IMR-90 (cell line): Measurements from ENCODE around the gene TBX22. TPM values are rescaled to one million over a fixed set of nuclear protein-coding genes. Genes with fewer than 3 reads are reported as not detected.

ENCODE experiments used
- ATAC-seq: fragments of 200-7000 bp; cut with Tn5 transposase; 2 replicates; pipeline ENCODE4 v1.9.1; 2020; ENCODE audit warnings: low read depth, mild to moderate bottlenecking, moderate library complexity
- BruUV-seq: library from RNA; stranded (reverse); fragments of 400-500 nt; replicated peaks from 2 replicates; lab custom pipeline; 2021; lab: Mats Ljungman, UMichigan
- CTCF ChIA-PET: fragments of 300-600 bp; formaldehyde crosslinking; extraction: SDS; loops from one replicate; lab custom pipeline; 2021; ENCODE audit warnings: antibody characterized with exemption; lab: Yijun Ruan, JAX
- POLR2A ChIA-PET: fragments of 300-600 bp; sonication (Branson Sonifier 250); formaldehyde crosslinking; loops from one replicate; lab custom pipeline; 2022; ENCODE audit warnings: antibody characterized with exemption; ENCODE audit not compliant: unreplicated experiment; lab: Charles Lee
- DNase-seq: peaks from one replicate; pipeline ENCODE4 v3.0.0; 2013
- H2AFZ ChIP-seq: replicated peaks from 2 replicates; pipeline ENCODE3; 2013; ENCODE audit warnings: low read length, mild to moderate bottlenecking; ENCODE audit not compliant: poor library complexity
- H2AK5ac ChIP-seq: 2 replicates; pipeline ENCODE4 v1.6.1; 2013; ENCODE audit warnings: low read depth, low read length, inconsistent platforms
- H2AK9ac ChIP-seq: replicated peaks from 2 replicates; pipeline ENCODE3; 2013; ENCODE audit warnings: mild to moderate bottlenecking, low read depth, low read length, moderate library complexity; ENCODE audit not compliant: poor library complexity
- H2BK120ac ChIP-seq: 2 replicates; pipeline ENCODE4 v1.6.1; 2013; ENCODE audit warnings: low read depth, low read length, inconsistent platforms
- H2BK15ac ChIP-seq: 3 replicates; pipeline ENCODE4 v1.6.1; 2013; ENCODE audit warnings: low read depth, low read length, inconsistent platforms
- H2BK20ac ChIP-seq: 2 replicates; pipeline ENCODE4 v1.6.1; 2013; ENCODE audit warnings: low read depth, mild to moderate bottlenecking, inconsistent platforms, low read length, moderate library complexity
- H2BK5ac ChIP-seq: 2 replicates; pipeline ENCODE4 v1.6.1; 2013; ENCODE audit warnings: mild to moderate bottlenecking, low read depth, low read length, inconsistent platforms; ENCODE audit not compliant: poor library complexity, severe bottlenecking
- H3K14ac ChIP-seq: replicated peaks from 2 replicates; pipeline ENCODE4 v1.6.1; 2013; ENCODE audit warnings: low read depth, low read length, inconsistent platforms
- H3K18ac ChIP-seq: 2 replicates; pipeline ENCODE4 v1.6.1; 2013; ENCODE audit warnings: low read depth, low read length, control low read depth
- H3K23ac ChIP-seq: 2 replicates; pipeline ENCODE4 v1.6.1; 2013; ENCODE audit warnings: low read depth, low read length, inconsistent platforms
- H3K27ac ChIP-seq: 2 replicates; pipeline ENCODE4 v1.5.1; 2013; ENCODE audit warnings: mild to moderate bottlenecking, control low read depth, low read length; ENCODE audit not compliant: insufficient read depth
- H3K27me3 ChIP-seq: 2 replicates; pipeline ENCODE4 v1.6.1; 2013; ENCODE audit warnings: low read length; ENCODE audit not compliant: control insufficient read depth, insufficient read depth
- H3K36me3 ChIP-seq: 2 replicates; pipeline ENCODE4 v1.6.1; 2013; ENCODE audit warnings: low read length, mixed read lengths; ENCODE audit not compliant: control insufficient read depth, insufficient read depth
- H3K4ac ChIP-seq: 2 replicates; pipeline ENCODE4 v1.6.1; 2013; ENCODE audit warnings: low read depth, low read length, inconsistent platforms
- H3K4me1 ChIP-seq: 2 replicates; pipeline ENCODE4 v1.6.1; 2013; ENCODE audit warnings: low read length, mixed read lengths; ENCODE audit not compliant: control insufficient read depth, insufficient read depth
- H3K4me2 ChIP-seq: 2 replicates; pipeline ENCODE4 v1.6.1; 2013; ENCODE audit warnings: low read depth, mild to moderate bottlenecking, control low read depth, low read length, moderate library complexity
- H3K4me3 ChIP-seq: 2 replicates; pipeline ENCODE4 v1.5.1; 2013; ENCODE audit warnings: low read depth, mild to moderate bottlenecking, control low read depth, low read length, moderate library complexity; ENCODE audit not compliant: insufficient read depth
- H3K56ac ChIP-seq: 2 replicates; pipeline ENCODE4 v1.6.1; 2013; ENCODE audit warnings: low read length, inconsistent platforms; ENCODE audit not compliant: insufficient read depth; ENCODE audit errors: extremely low read depth
- H3K79me1 ChIP-seq, 2 experiments: 2 replicates each; pipeline ENCODE4 v1.6.1; 2013; ENCODE audit warnings: low read length in 2 of 2, inconsistent platforms in 1 of 2, low read depth in 1 of 2
- H3K9ac ChIP-seq: 2 replicates; pipeline ENCODE4 v1.6.1; 2013; ENCODE audit warnings: low read depth, low read length, control low read depth
- H3K9me1 ChIP-seq: 2 replicates; pipeline ENCODE4 v1.6.1; 2013; ENCODE audit warnings: low read length, inconsistent platforms; ENCODE audit not compliant: insufficient read depth
- H3K9me3 ChIP-seq: 2 replicates; pipeline ENCODE4 v1.6.1; 2013; ENCODE audit warnings: low read length; ENCODE audit not compliant: control insufficient read depth, insufficient read depth
- H4K20me1 ChIP-seq: 2 replicates; pipeline ENCODE4 v1.6.1; 2013; ENCODE audit warnings: low read length, inconsistent platforms; ENCODE audit not compliant: insufficient read depth
- H4K5ac ChIP-seq: 2 replicates; pipeline ENCODE4 v1.6.1; 2013; ENCODE audit warnings: mild to moderate bottlenecking, low read depth, low read length, control low read depth
- H4K8ac ChIP-seq, 2 experiments: 2 replicates each; pipeline ENCODE4 v1.6.1; 2013; ENCODE audit warnings: low read depth in 2 of 2, low read length in 2 of 2, control low read depth in 1 of 2, inconsistent platforms in 1 of 2
- H4K91ac ChIP-seq: 2 replicates; pipeline ENCODE4 v1.6.1; 2013; ENCODE audit warnings: low read depth, low read length, inconsistent platforms; ENCODE audit not compliant: insufficient read depth
- BHLHE40 ChIP-seq: fragments of 150-350 bp; IDR thresholded peaks from 2 replicates; pipeline ENCODE4 v1.6.1; 2016; ENCODE audit warnings: mild to moderate bottlenecking, low read depth, low read length
- CEBPB ChIP-seq: IDR thresholded peaks from 2 replicates; pipeline ENCODE4 v1.6.1; 2012; ENCODE audit warnings: low read depth, low read length, improper control_type of control experiment
- CHD1 ChIP-seq: IDR thresholded peaks from 2 replicates; pipeline ENCODE4 v1.6.1; 2012; ENCODE audit warnings: low read depth, low read length, improper control_type of control experiment
- CTCF ChIP-seq: conservative IDR thresholded peaks from 2 replicates; pipeline ENCODE4 v1.5.1; 2012; ENCODE audit warnings: mild to moderate bottlenecking, low read depth, low read length, improper control_type of control experiment
- ELK1 ChIP-seq: fragments of 150-350 bp; IDR thresholded peaks from 2 replicates; pipeline ENCODE4 v1.6.1; 2016; ENCODE audit warnings: low read depth, mild to moderate bottlenecking, low read length, moderate library complexity, borderline replicate concordance
- FOS ChIP-seq: fragments of 150-350 bp; IDR thresholded peaks from 2 replicates; pipeline ENCODE4 v1.6.1; 2016; ENCODE audit warnings: low read depth, low read length
- MAFK ChIP-seq: IDR thresholded peaks from 2 replicates; pipeline ENCODE4 v1.6.1; 2012; ENCODE audit warnings: low read depth, low read length, improper control_type of control experiment
- MAZ ChIP-seq: IDR thresholded peaks from 2 replicates; pipeline ENCODE4 v1.6.1; 2012; ENCODE audit warnings: low read depth, mild to moderate bottlenecking, low read length, improper control_type of control experiment, moderate library complexity, borderline replicate concordance
- MXI1 ChIP-seq: IDR thresholded peaks from 2 replicates; pipeline ENCODE4 v1.6.1; 2012; ENCODE audit warnings: low read depth, mild to moderate bottlenecking, low read length, moderate library complexity, borderline replicate concordance
- NFE2L2 ChIP-seq: fragments of 150-350 bp; IDR thresholded peaks from 2 replicates; pipeline ENCODE4 v1.6.1; 2016; ENCODE audit warnings: low read depth, mild to moderate bottlenecking, low read length
- POLR2A ChIP-seq: IDR thresholded peaks from 2 replicates; pipeline ENCODE4 v1.6.1; 2012; ENCODE audit warnings: mild to moderate bottlenecking, low read depth, low read length
- RAD21 ChIP-seq: IDR thresholded peaks from 2 replicates; pipeline ENCODE4 v1.6.1; 2012; ENCODE audit warnings: low read length, improper control_type of control experiment
- RCOR1 ChIP-seq: IDR thresholded peaks from 2 replicates; pipeline ENCODE4 v1.6.1; 2012; ENCODE audit warnings: mild to moderate bottlenecking, low read length, improper control_type of control experiment; ENCODE audit not compliant: insufficient replicate concordance
- RFX5 ChIP-seq: IDR thresholded peaks from 2 replicates; pipeline ENCODE4 v1.8.0; 2012; ENCODE audit warnings: low read depth, mild to moderate bottlenecking, low read length, moderate library complexity
- SMC3 ChIP-seq: fragments of 150-350 bp; IDR thresholded peaks from 2 replicates; pipeline ENCODE4 v1.6.1; 2016; ENCODE audit warnings: low read depth, mild to moderate bottlenecking, antibody characterized with exemption, low read length, moderate library complexity
- USF2 ChIP-seq: fragments of 150-350 bp; IDR thresholded peaks from 2 replicates; pipeline ENCODE4 v1.6.1; 2017; ENCODE audit warnings: mild to moderate bottlenecking, antibody characterized with exemption, low read length, low read depth
- WGBS, 2 experiments: methylation state at CpG; one replicate each; pipeline versions ENCODE4 v1.1.5 to v1.1.7; 2013; ENCODE audit warnings: missing lambda C conversion rate in 2 of 2; ENCODE audit not compliant: insufficient read length in 1 of 2; ENCODE audit errors: extremely low coverage in 2 of 2; 5-methylcytosine and 5-hydroxymethylcytosine counted together
- dilution Hi-C: fragments of 300-500 bp; cut with HindIII; formaldehyde crosslinking; loops from one replicate; pipeline ENCODE4 v1.14.3; 2018; ENCODE audit warnings: low sequenced_read_pairs; ENCODE audit not compliant: unreplicated experiment
- in situ Hi-C: fragments of 300-500 bp; cut with MboI; formaldehyde crosslinking; loops from 3 replicates; pipeline ENCODE4 v1.14.3; 2019; ENCODE audit warnings: low sequenced_read_pairs, inconsistent platforms, mixed read lengths
- intact Hi-C: fragments of 100-400 bp; cut with micrococcal nuclease; formaldehyde crosslinking; loops from 2 replicates; pipeline ENCODE4 v1.10.0; 2022
- polyA plus RNA-seq, 3 experiments: library from polyadenylated mRNA; depleted of rRNA; stranded (reverse); fragments of >200 nt; gene quantifications; 2 replicates each; pipeline ENCODE4 v1.2.3, GENCODE V29; 2012; ENCODE audit warnings: low replicate concordance in 1 of 3
- total RNA-seq: library from RNA; depleted of rRNA; stranded (reverse); fragments of >200 nt; gene quantifications from 2 replicates; pipeline ENCODE4 v1.2.3, GENCODE V29; 2012

TBX22 gene
- total and polyA plus RNA-seq, 2 of the 4 experiments (the other 2 are of a cell fraction), result not detected

GRCh38 chrX:80011522-80011921, 3.0 kb upstream of the TBX22 start:
- no peaks in the 10 kb centered on the region for H3K79me1 ChIP-seq
- H3K4ac ChIP-seq, result no peak overlapping the region
- no TSS peak for BruUV-seq
- ChIA-PET CTCF (no interaction called here), POLR2A (no interaction called here)
- dilution Hi-C loops (no loop called here), in situ Hi-C loops (no loop called here), intact Hi-C loops (no loop called here)
- H2BK20ac ChIP-seq, result no peak overlapping the region
- no peak overlapping the region for H2AK9ac ChIP-seq
- no peak overlapping the region for H2BK5ac ChIP-seq
- no peaks in the 10 kb centered on the region; the same call in 1 of the 2 replicates for H3K27me3 ChIP-seq
- no peaks in the 10 kb centered on the region; the same call in 1 of the 2 replicates for H3K9me3 ChIP-seq
- H2BK15ac ChIP-seq, result no peak overlapping the region
- H2AFZ ChIP-seq, result no peak overlapping the region
- WGBS, 2 experiments, result 59% methylated on average over 7 of the region's 10 CpGs; no CpG with 5 or more reads in 1 of the 2 experiments
- ATAC-seq (no peak), DNase-seq (no peak)
- H3K23ac ChIP-seq, result no peak overlapping the region
- no peak for TF ChIP-seq FOS
- no peak for TF ChIP-seq ELK1
- no peak for TF ChIP-seq POLR2A
- TF ChIP-seq CEBPB, result no peak
- TF ChIP-seq RAD21, result no peak
- no peak for TF ChIP-seq MXI1
- no peak for TF ChIP-seq CHD1
- TF ChIP-seq RFX5, result no peak
- TF ChIP-seq USF2, result no peak
- TF ChIP-seq MAFK, result no peak
- TF ChIP-seq SMC3, result no peak
- no peak for TF ChIP-seq RCOR1
- no peak for TF ChIP-seq NFE2L2
- TF ChIP-seq CTCF, result no peak
- no peak for TF ChIP-seq MAZ
- no peak for TF ChIP-seq BHLHE40
- H3K27ac ChIP-seq, result no peak overlapping the region
- no peak overlapping the region for H2BK120ac ChIP-seq
- no peak overlapping the region for H4K8ac ChIP-seq
- no peaks in the 10 kb centered on the region for H3K36me3 ChIP-seq
- no peak overlapping the region for H3K18ac ChIP-seq
- no peak overlapping the region for H4K5ac ChIP-seq
- no peaks in the 10 kb centered on the region for H3K9me1 ChIP-seq
- H4K20me1 ChIP-seq, result no peaks in the 10 kb centered on the region
- H4K91ac ChIP-seq, result no peak overlapping the region
- H3K9ac ChIP-seq, result no peak overlapping the region
- no peak overlapping the region for H3K56ac ChIP-seq
- no peak overlapping the region for H3K14ac ChIP-seq
- no peak overlapping the region for H2AK5ac ChIP-seq
- no peaks in the 10 kb centered on the region for H3K4me1 ChIP-seq
- no peak overlapping the region for H3K4me2 ChIP-seq
- H3K4me3 ChIP-seq, result no peak overlapping the region
